Ishikawa (cell line): ENCODE data around the gene GADL1.

ENCODE experiments used
- CEBPB ChIP-seq: IDR thresholded peaks from 2 replicates; pipeline ENCODE4 v1.6.1; 2012
- CREB1 ChIP-seq: IDR thresholded peaks from 2 replicates; pipeline ENCODE4 v1.6.1; 2012; ENCODE audit warnings: low read depth
- EGR1 ChIP-seq: IDR thresholded peaks from 2 replicates; pipeline ENCODE4 v1.6.1; 2012
- EP300 ChIP-seq: IDR thresholded peaks from 2 replicates; pipeline ENCODE4 v1.6.1; 2012; ENCODE audit warnings: borderline replicate concordance
- FOXM1 ChIP-seq: IDR thresholded peaks from 2 replicates; pipeline ENCODE4 v1.6.1; 2012; ENCODE audit warnings: low read depth, borderline replicate concordance
- MAX ChIP-seq: IDR thresholded peaks from 2 replicates; pipeline ENCODE4 v1.6.1; 2012
- NFIC ChIP-seq: IDR thresholded peaks from 2 replicates; pipeline ENCODE4 v1.6.1; 2012
- RAD21 ChIP-seq: IDR thresholded peaks from 2 replicates; pipeline ENCODE4 v1.6.1; 2012; ENCODE audit warnings: low read depth
- REST ChIP-seq: IDR thresholded peaks from 2 replicates; pipeline ENCODE4 v1.6.1; 2012; ENCODE audit warnings: low read depth, mild to moderate bottlenecking
- TAF1 ChIP-seq: IDR thresholded peaks from 2 replicates; pipeline ENCODE4 v1.6.1; 2012; ENCODE audit warnings: low read depth, mild to moderate bottlenecking
- TCF12 ChIP-seq: IDR thresholded peaks from 2 replicates; pipeline ENCODE4 v1.6.1; 2012; ENCODE audit warnings: low read depth
- TEAD4 ChIP-seq: IDR thresholded peaks from 2 replicates; pipeline ENCODE4 v1.6.1; 2012
- USF1 ChIP-seq: IDR thresholded peaks from 2 replicates; pipeline ENCODE4 v1.6.1; 2012
- YY1 ChIP-seq: IDR thresholded peaks from 2 replicates; pipeline ENCODE4 v1.6.1; 2012; ENCODE audit warnings: low read depth
- ZBTB7A ChIP-seq: IDR thresholded peaks from 2 replicates; pipeline ENCODE4 v1.6.1; 2012; ENCODE audit warnings: low read depth

Gene GADL1

GRCh38 chr3:30690199-30690598, 204.3 kb downstream of the GADL1 start:
- TF ChIP-seq CEBPB: no peak
- TF ChIP-seq TCF12: no peak
- TF ChIP-seq TEAD4: no peak
- no peak for TF ChIP-seq REST
- no peak for TF ChIP-seq CREB1
- no peak for TF ChIP-seq FOXM1
- no peak for TF ChIP-seq USF1
- no peak for TF ChIP-seq MAX
- TF ChIP-seq YY1: no peak
- TF ChIP-seq EGR1: no peak
- no peak for TF ChIP-seq EP300
- no peak for TF ChIP-seq NFIC
- no peak for TF ChIP-seq ZBTB7A
- TF ChIP-seq TAF1: no peak
- no peak for TF ChIP-seq RAD21

- TF ChIP-seq NFIC: peak; percentile 65
- no peak for TF ChIP-seq FOXM1
- TF ChIP-seq TCF12: peak; percentile 16; the same call in 1 of the 2 replicates
Measured at GRCh38 chr3:30688776-30689641, 205.5 kb downstream of the GADL1 start.

- TF ChIP-seq ZBTB7A: no peak
- no peak for TF ChIP-seq EGR1
- 0 out of 2 replicates have a peak, but pooled peaks have one; percentile 14 for TF ChIP-seq MAX
- TF ChIP-seq REST: no peak
- no peak for TF ChIP-seq TCF12
Measured at GRCh38 chr3:30687930-30688570, 206.4 kb downstream of the GADL1 start.

GRCh38 chr3:30686799-30687198, 207.7 kb downstream of the GADL1 start:
- no peak for TF ChIP-seq TAF1
- no peak for TF ChIP-seq CREB1
- no peak for TF ChIP-seq YY1
- no peak for TF ChIP-seq EGR1
- TF ChIP-seq EP300: no peak
- no peak for TF ChIP-seq REST
- TF ChIP-seq RAD21: no peak
- TF ChIP-seq TEAD4: no peak
- TF ChIP-seq ZBTB7A: no peak
- no peak for TF ChIP-seq NFIC
- no peak for TF ChIP-seq TCF12

- TF ChIP-seq TCF12 (no peak), MAX (no peak), REST (no peak), YY1 (no peak), TAF1 (no peak), FOXM1 (no peak), TEAD4 (no peak), USF1 (no peak), EGR1 (no peak), CREB1 (no peak), RAD21 (no peak), ZBTB7A (no peak), EP300 (no peak), CEBPB (no peak), NFIC (no peak)
Measured at GRCh38 chr3:30686176-30686575, 208.3 kb downstream of the GADL1 start.
